ENCODE results near the gene NIP7. TPM values are rescaled to one million over a fixed set of nuclear protein-coding genes. Genes with fewer than 3 reads are reported as not detected.

Gene NIP7
- total RNA-seq, 1 donor from 2014 or later: 23.7 TPM

DNA sequence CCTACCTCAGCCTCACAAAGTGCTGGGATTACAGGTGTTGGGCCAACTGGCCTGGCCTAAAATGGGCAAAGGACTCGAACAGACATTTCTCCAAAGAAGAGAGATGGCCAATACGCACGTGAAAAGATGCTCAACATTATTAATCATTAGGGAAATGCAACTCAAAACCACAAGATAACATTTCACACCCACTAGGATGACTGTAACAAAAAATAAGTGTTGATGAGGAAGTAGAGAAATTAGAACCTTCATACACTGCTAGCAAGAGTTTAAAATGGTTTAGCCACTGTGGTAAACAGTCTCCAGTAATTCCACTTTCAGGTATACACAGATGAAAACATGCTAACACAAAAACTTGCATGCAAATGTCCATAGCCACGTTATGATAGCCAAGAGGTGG, 6.4 kb downstream of the NIP7 start:
- Histone ChIP-seq H3K9me3 (ENCODE audit: low read depth) (no peaks in the 10 kb centered on the region), H3K79me2 (ENCODE audit: low read depth) (peaks cover 22% of the 10 kb centered on the region), H3K4me1 (peaks cover under 1% of the 10 kb centered on the region), H3K9ac (no peak overlapping the region), H3K27me3 (no peaks in the 10 kb centered on the region), H2AFZ (replicated peaks) (no peak overlapping the region), H4K20me1 (ENCODE audit: low read depth) (no peaks in the 10 kb centered on the region), H3K4me2 (no peak overlapping the region), H3K36me3 (peaks cover 10% of the 10 kb centered on the region), H3K27ac (no peak overlapping the region), H3F3A (ENCODE audit: low read depth) (peaks cover 14% of the 10 kb centered on the region), H3K4me3 (no peak overlapping the region)
- no peak for DNase-seq (ENCODE audit: low spot score)
- peaks cover 2% of the 10 kb centered on the region for H3K36me3 Mint-ChIP-seq
- peaks cover 4% of the 10 kb centered on the region for H3K27me3 Mint-ChIP-seq (ENCODE audit: insufficient read depth, low read depth)
- no peak overlapping the region for H3K4me3 Mint-ChIP-seq
- H3K4me1 Mint-ChIP-seq: peaks cover 5% of the 10 kb centered on the region
- no peaks in the 10 kb centered on the region for H3K9me3 Mint-ChIP-seq
- no peak overlapping the region for H3K27ac Mint-ChIP-seq
- TF ChIP-seq, protein P1, sequence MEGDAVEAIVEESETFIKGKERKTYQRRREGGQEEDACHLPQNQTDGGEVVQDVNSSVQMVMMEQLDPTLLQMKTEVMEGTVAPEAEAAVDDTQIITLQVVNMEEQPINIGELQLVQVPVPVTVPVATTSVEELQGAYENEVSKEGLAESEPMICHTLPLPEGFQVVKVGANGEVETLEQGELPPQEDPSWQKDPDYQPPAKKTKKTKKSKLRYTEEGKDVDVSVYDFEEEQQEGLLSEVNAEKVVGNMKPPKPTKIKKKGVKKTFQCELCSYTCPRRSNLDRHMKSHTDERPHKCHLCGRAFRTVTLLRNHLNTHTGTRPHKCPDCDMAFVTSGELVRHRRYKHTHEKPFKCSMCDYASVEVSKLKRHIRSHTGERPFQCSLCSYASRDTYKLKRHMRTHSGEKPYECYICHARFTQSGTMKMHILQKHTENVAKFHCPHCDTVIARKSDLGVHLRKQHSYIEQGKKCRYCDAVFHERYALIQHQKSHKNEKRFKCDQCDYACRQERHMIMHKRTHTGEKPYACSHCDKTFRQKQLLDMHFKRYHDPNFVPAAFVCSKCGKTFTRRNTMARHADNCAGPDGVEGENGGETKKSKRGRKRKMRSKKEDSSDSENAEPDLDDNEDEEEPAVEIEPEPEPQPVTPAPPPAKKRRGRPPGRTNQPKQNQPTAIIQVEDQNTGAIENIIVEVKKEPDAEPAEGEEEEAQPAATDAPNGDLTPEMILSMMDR (IDR thresholded peaks at IDR 0.05): no peak
- TF ChIP-seq EZH2phosphoT487 (IDR thresholded peaks at IDR 0.05) (no peak), EZH2 (IDR thresholded peaks at IDR 0.05) (no peak)

DNA sequence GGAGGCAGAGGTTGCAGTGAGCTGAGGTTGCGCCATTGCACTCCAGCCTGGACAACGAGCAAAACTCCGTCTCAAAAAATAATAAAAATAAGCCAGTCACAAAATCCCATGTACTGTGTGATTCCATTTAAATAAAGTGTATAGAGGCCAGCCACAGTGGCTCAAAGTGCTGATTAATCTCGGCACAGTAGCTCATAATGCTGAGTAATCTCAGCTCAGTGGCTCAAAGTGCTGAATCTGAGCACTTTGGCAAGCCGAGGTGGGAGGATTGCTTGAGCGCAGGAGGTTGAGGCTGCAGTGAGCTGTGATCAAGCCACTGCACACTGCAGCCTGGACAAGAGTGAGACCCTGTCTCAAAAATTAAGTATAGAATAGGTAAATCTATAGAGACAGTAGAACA, 7.1 kb downstream of the NIP7 start:
- peaks cover 4% of the 10 kb centered on the region for H3K36me3 ChIP-seq
- DNase-seq (ENCODE audit: low spot score): no peak
- H3K4me3 ChIP-seq: no peak overlapping the region
- Mint-ChIP-seq H3K27ac (no peak overlapping the region), H3K9me3 (no peaks in the 10 kb centered on the region), H3K36me3 (peaks cover under 1% of the 10 kb centered on the region), H3K27me3 (ENCODE audit: insufficient read depth, low read depth) (peaks cover 4% of the 10 kb centered on the region), H3K4me3 (no peak overlapping the region), H3K4me1 (no peaks in the 10 kb centered on the region)
- no peak overlapping the region for H3K27ac ChIP-seq
- H3K4me1 ChIP-seq: no peaks in the 10 kb centered on the region
- H2AFZ ChIP-seq (replicated peaks): no peak overlapping the region
- H4K20me1 ChIP-seq (ENCODE audit: low read depth): no peaks in the 10 kb centered on the region
- H3K79me2 ChIP-seq (ENCODE audit: low read depth): peaks cover 14% of the 10 kb centered on the region
- no peaks in the 10 kb centered on the region for H3K9me3 ChIP-seq (ENCODE audit: low read depth)
- H3F3A ChIP-seq (ENCODE audit: low read depth): peaks cover 9% of the 10 kb centered on the region
- TF ChIP-seq EZH2 (IDR thresholded peaks at IDR 0.05): no peak
- TF ChIP-seq, protein P1 (IDR thresholded peaks at IDR 0.05): no peak
- no peak for TF ChIP-seq EZH2phosphoT487 (IDR thresholded peaks at IDR 0.05)
- no peak overlapping the region for H3K4me2 ChIP-seq
- H3K9ac ChIP-seq: no peak overlapping the region
- H3K27me3 ChIP-seq: no peaks in the 10 kb centered on the region

DNA sequence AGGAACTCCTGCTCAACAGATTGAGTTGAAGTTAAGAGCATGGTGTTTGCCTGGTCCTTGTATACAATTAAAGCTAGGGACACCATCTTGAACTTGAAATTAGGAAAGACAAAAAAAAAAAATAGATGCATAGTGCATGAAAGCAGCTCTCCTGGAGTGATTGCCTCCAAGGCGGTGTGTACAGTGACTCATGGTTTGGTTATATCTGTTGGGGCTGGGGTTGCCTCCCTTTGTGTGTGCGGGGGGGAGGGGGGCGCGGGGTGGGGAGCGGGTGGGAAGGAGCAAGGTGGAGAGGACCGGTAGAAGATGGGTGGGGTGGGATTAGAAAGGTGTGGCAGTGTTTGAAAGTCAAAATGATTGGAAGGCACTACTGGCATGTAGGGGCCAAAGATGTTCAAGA, 8.7 kb downstream of the NIP7 start:
- Mint-ChIP-seq H3K27me3 (ENCODE audit: insufficient read depth, low read depth) (peaks cover 4% of the 10 kb centered on the region), H3K27ac (no peak overlapping the region), H3K9me3 (no peaks in the 10 kb centered on the region), H3K4me1 (no peaks in the 10 kb centered on the region), H3K4me3 (no peak overlapping the region), H3K36me3 (peaks cover under 1% of the 10 kb centered on the region)
- no peaks in the 10 kb centered on the region for H3K9me3 ChIP-seq (ENCODE audit: low read depth)
- H3K4me3 ChIP-seq: no peak overlapping the region
- H4K20me1 ChIP-seq (ENCODE audit: low read depth): no peaks in the 10 kb centered on the region
- H3K79me2 ChIP-seq (ENCODE audit: low read depth): no peaks in the 10 kb centered on the region
- H3K4me2 ChIP-seq: no peak overlapping the region
- H3F3A ChIP-seq (ENCODE audit: low read depth): peaks cover 4% of the 10 kb centered on the region
- no peak overlapping the region for H3K27ac ChIP-seq
- no peaks in the 10 kb centered on the region for H3K27me3 ChIP-seq
- no peak for TF ChIP-seq EZH2phosphoT487 (IDR thresholded peaks at IDR 0.05)
- no peak for TF ChIP-seq EZH2 (IDR thresholded peaks at IDR 0.05)
- TF ChIP-seq, protein P1 (IDR thresholded peaks at IDR 0.05): no peak
- no peaks in the 10 kb centered on the region for H3K4me1 ChIP-seq
- H3K9ac ChIP-seq: no peak overlapping the region
- no peak overlapping the region for H2AFZ ChIP-seq (replicated peaks)
- H3K36me3 ChIP-seq: no peaks in the 10 kb centered on the region
- DNase-seq (ENCODE audit: low spot score): no peak

Measured in neural progenitor cell (in vitro differentiated cells).